Measurements from ENCODE around the gene SHISAL2B.

Gene SHISAL2B

DNA sequence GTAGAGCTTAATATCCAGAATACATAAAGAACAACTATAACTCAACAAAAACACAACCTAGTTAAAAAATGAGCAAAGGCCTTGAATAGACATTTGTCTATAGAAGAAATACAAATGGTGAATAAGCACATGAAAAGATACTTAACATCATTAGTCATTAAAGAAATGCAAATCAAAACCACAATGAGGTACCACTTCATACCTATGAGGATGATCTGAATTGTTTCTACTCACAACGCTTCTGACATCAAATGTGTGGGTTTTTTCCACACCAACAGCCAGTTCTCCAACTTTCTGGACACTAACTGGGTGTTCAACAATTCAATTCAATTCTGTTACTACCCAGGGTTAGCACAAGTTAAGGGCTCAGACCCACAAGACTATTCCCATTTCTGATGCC, 56.1 kb downstream of the SHISAL2B start:
- H3K27me3 ChIP-seq (ENCODE audit: control insufficient read depth in 1 of 2, insufficient read depth in 2 of 2, low read length in 2 of 2), result no peaks in the 10 kb centered on the region
- no peaks in the 10 kb centered on the region for H3K4me1 ChIP-seq (ENCODE audit: control insufficient read depth, insufficient read depth, low read length)
- no peaks in the 10 kb centered on the region for H3K9me3 ChIP-seq (ENCODE audit: control insufficient read depth in 2 of 2, low read length in 2 of 2)
- H3K9ac ChIP-seq (ENCODE audit: low read length in 2 of 2), result no peak overlapping the region
- no peak overlapping the region for H3K4me3 ChIP-seq (ENCODE audit: low read length in 2 of 2)
- no peaks in the 10 kb centered on the region for H3K36me3 ChIP-seq (ENCODE audit: control insufficient read depth in 2 of 2, insufficient read depth in 2 of 2, low read length in 2 of 2)
- no peak overlapping the region for H3K27ac ChIP-seq (ENCODE audit: low read length)

DNA sequence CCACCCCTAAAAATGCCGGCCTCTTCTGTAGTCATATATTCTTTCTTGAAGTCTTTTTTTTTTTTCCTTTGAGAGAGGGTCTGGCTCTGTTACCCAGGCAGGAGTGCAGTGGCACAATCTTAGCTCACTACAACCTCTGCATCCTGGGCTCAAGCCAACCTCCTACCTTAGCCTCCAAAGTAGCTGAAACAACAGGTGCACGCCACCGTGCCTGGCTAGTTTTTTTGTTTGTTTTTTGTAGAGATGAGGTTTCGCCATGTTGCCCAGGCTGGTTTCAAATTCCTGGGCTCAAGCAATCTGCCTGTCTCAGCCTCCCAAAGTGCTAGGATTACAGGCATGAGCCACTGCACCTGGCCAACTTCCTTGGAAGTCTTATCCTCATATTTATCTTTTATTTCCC, 59.1 kb downstream of the SHISAL2B start:
- H3K4me1 ChIP-seq (ENCODE audit: control insufficient read depth, insufficient read depth, low read length), result no peaks in the 10 kb centered on the region
- H3K4me3 ChIP-seq (ENCODE audit: low read length in 2 of 2), result no peak overlapping the region
- H3K27me3 ChIP-seq (ENCODE audit: control insufficient read depth in 1 of 2, insufficient read depth in 2 of 2, low read length in 2 of 2), result no peaks in the 10 kb centered on the region
- no peaks in the 10 kb centered on the region for H3K9me3 ChIP-seq (ENCODE audit: control insufficient read depth in 2 of 2, low read length in 2 of 2)
- H3K9ac ChIP-seq (ENCODE audit: low read length in 2 of 2), result no peak overlapping the region
- no peaks in the 10 kb centered on the region for H3K36me3 ChIP-seq (ENCODE audit: control insufficient read depth in 2 of 2, insufficient read depth in 2 of 2, low read length in 2 of 2)
- no peak overlapping the region for H3K27ac ChIP-seq (ENCODE audit: low read length)

DNA sequence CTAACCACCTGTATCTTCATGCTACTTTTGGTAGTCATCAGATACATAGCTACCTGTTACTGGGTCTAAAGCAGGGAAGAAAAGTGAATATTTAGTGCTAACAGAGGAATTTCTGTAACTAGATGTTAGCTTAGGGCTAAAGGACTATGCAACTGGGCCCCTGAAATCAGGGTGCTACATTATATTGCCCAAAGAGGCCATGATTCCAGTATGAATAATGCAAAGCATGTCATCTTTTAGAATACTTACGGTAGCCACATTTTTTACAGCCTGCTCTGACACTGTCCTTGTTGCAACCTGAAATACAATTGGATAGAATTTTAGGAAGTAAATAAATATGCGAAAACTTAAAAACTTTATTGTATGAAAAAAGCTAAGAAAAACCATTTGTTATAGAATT, 63.8 kb downstream of the SHISAL2B start:
- no peak overlapping the region for H3K4me3 ChIP-seq (ENCODE audit: low read length in 2 of 2)
- no peaks in the 10 kb centered on the region for H3K27me3 ChIP-seq (ENCODE audit: control insufficient read depth in 1 of 2, insufficient read depth in 2 of 2, low read length in 2 of 2)
- H3K27ac ChIP-seq (ENCODE audit: low read length), result no peak overlapping the region
- H3K9me3 ChIP-seq (ENCODE audit: control insufficient read depth in 2 of 2, low read length in 2 of 2), result no peaks in the 10 kb centered on the region
- no peaks in the 10 kb centered on the region for H3K4me1 ChIP-seq (ENCODE audit: control insufficient read depth, insufficient read depth, low read length)
- no peaks in the 10 kb centered on the region for H3K36me3 ChIP-seq (ENCODE audit: control insufficient read depth in 2 of 2, insufficient read depth in 2 of 2, low read length in 2 of 2)
- H3K9ac ChIP-seq (ENCODE audit: low read length in 2 of 2), result no peak overlapping the region

DNA sequence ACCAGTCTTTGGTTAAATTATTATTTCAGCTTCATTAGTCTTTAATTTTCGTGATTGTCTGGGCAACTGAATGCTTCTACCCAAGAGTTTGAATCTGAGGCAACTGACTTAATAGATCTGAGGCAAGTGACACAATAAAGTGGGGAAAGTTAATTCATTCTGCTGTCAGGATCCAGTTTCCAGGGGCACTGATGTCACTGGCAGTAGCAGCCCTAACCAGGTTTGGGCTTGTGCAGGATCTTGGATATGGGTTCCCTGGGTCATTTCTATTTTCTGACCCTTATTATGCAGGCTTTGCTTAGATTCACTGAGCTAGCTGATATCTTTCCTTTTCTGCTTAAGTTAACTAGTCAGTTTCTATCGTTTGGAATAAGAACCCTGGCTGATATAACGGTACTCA, 68.6 kb downstream of the SHISAL2B start:
- Histone ChIP-seq H3K9ac (ENCODE audit: low read length in 2 of 2) (no peak overlapping the region), H3K9me3 (ENCODE audit: control insufficient read depth in 2 of 2, low read length in 2 of 2) (no peaks in the 10 kb centered on the region), H3K36me3 (ENCODE audit: control insufficient read depth in 2 of 2, insufficient read depth in 2 of 2, low read length in 2 of 2) (peaks cover 0 to 5% of the 10 kb centered on the region in 2 donors), H3K27ac (ENCODE audit: low read length) (no peak overlapping the region), H3K4me3 (ENCODE audit: low read length in 2 of 2) (no peak overlapping the region), H3K4me1 (ENCODE audit: control insufficient read depth, insufficient read depth, low read length) (no peaks in the 10 kb centered on the region), H3K27me3 (ENCODE audit: control insufficient read depth in 1 of 2, insufficient read depth in 2 of 2, low read length in 2 of 2) (no peaks in the 10 kb centered on the region)

DNA sequence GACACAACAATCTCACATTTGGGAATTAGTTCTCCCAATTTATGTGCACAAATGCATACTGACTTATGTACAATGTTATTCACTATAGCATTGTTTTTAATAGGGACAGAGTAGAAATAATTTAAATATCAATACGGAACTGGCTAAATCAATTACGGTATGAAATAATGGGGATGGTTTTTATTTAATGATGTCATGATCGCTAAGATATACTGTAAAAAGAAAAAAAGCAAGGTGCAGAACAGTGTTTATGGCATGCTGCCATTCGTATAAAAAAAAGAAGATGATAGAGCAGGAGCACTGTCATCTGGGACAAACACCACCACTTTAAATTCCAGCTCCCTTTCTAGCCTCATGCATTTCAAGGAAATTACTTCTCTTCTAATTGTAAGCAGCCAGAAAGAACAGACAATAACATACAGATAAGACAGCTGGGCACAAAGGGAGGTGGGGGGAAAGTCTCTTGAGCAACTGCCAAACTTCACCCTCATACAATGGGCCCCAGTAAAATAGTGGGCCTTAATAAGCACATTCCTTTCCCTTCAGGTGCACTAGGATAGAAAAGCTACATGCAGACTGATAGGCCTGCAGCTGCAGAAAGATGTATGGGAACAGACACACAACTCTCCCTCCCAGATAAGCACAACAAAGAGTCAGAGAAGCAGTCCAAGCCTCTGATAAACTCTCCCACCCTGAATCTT, 69.8 kb downstream of the SHISAL2B start:
- Histone ChIP-seq H3K9ac (ENCODE audit: low read length in 2 of 2) (no peak overlapping the region), H3K9me3 (ENCODE audit: control insufficient read depth in 2 of 2, low read length in 2 of 2) (no peaks in the 10 kb centered on the region), H3K27me3 (ENCODE audit: control insufficient read depth in 1 of 2, insufficient read depth in 2 of 2, low read length in 2 of 2) (no peaks in the 10 kb centered on the region), H3K4me3 (ENCODE audit: low read length in 2 of 2) (no peak overlapping the region), H3K4me1 (ENCODE audit: control insufficient read depth, insufficient read depth, low read length) (no peaks in the 10 kb centered on the region), H3K27ac (ENCODE audit: low read length) (no peak overlapping the region), H3K36me3 (ENCODE audit: control insufficient read depth in 2 of 2, insufficient read depth in 2 of 2, low read length in 2 of 2) (peaks cover 0 to 5% of the 10 kb centered on the region in 2 donors)

GRCh38 chr5:64763948-64764503, 73.7 kb downstream of the SHISAL2B start:
- Histone ChIP-seq H3K4me3 (ENCODE audit: low read length in 2 of 2) (no peak overlapping the region), H3K9me3 (ENCODE audit: control insufficient read depth in 2 of 2, low read length in 2 of 2) (no peaks in the 10 kb centered on the region), H3K9ac (ENCODE audit: low read length in 2 of 2) (no peak overlapping the region), H3K27me3 (ENCODE audit: control insufficient read depth in 1 of 2, insufficient read depth in 2 of 2, low read length in 2 of 2) (no peaks in the 10 kb centered on the region), H3K36me3 (ENCODE audit: control insufficient read depth in 2 of 2, insufficient read depth in 2 of 2, low read length in 2 of 2) (peaks cover 0 to 5% of the 10 kb centered on the region in 2 donors), H3K27ac (ENCODE audit: low read length) (no peak overlapping the region), H3K4me1 (ENCODE audit: control insufficient read depth, insufficient read depth, low read length) (peaks cover 9% of the 10 kb centered on the region)

DNA sequence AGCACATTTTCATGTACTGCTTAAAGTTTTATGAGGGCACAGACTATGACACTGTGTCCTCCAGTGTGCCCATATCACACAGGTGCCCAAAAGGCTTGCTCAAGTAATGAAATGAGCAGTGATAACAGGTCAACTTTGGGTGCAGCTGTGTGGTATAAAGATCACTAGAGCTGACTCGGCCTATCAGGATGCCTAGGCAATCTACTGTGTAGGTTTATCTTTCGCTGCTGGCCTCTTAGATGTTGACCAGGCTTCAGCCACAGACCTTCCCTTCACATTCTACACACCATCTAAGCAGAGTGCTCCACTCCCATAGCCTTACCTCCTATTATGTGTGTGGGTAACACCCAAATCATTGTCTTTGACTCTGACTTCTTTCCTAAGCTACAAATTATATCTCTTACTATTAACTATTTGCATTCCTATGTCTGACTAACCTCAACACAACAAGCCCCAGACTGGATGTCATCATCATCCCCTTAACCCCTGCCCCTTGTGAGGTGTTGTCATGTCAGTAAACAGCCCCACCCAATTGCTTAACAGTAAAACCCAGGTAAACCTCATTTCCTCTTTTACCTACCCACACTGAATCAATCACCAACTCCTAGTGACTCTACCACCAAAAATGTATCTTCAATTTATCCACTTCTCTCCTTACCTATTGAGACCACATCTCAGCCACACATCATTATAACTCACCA, 75.7 kb downstream of the SHISAL2B start:
- Histone ChIP-seq H3K4me1 (ENCODE audit: control insufficient read depth, insufficient read depth, low read length) (peaks cover 15% of the 10 kb centered on the region), H3K36me3 (ENCODE audit: control insufficient read depth in 2 of 2, insufficient read depth in 2 of 2, low read length in 2 of 2) (peaks cover 0 to 5% of the 10 kb centered on the region in 2 donors), H3K9ac (ENCODE audit: low read length in 2 of 2) (no peak overlapping the region)

GRCh38 chr5:64766941-64767340, 76.6 kb downstream of the SHISAL2B start:
- H3K27ac ChIP-seq (ENCODE audit: low read length), result no peak overlapping the region
- H3K4me1 ChIP-seq (ENCODE audit: control insufficient read depth, insufficient read depth, low read length), result peaks cover 15% of the 10 kb centered on the region
- peak overlapping the region; percentile 97 to 98 for H3K4me3 ChIP-seq (ENCODE audit: low read length in 2 of 2)
- peak overlapping the region; percentile 62 to 95 for H3K9ac ChIP-seq (ENCODE audit: low read length in 2 of 2)
- no peaks in the 10 kb centered on the region for H3K36me3 ChIP-seq (ENCODE audit: control insufficient read depth in 2 of 2, insufficient read depth in 2 of 2, low read length in 2 of 2)
- H3K9me3 ChIP-seq (ENCODE audit: control insufficient read depth in 2 of 2, low read length in 2 of 2), result no peaks in the 10 kb centered on the region
- no peaks in the 10 kb centered on the region for H3K27me3 ChIP-seq (ENCODE audit: control insufficient read depth in 1 of 2, insufficient read depth in 2 of 2, low read length in 2 of 2)

More for the DNA sequence above, 75.7 kb downstream of the SHISAL2B start:
- H3K9me3 ChIP-seq (ENCODE audit: control insufficient read depth in 2 of 2, low read length in 2 of 2), result no peaks in the 10 kb centered on the region
- H3K27ac ChIP-seq (ENCODE audit: low read length), result no peak overlapping the region
- H3K4me3 ChIP-seq (ENCODE audit: low read length in 2 of 2), result no peak overlapping the region
- no peaks in the 10 kb centered on the region for H3K27me3 ChIP-seq (ENCODE audit: control insufficient read depth in 1 of 2, insufficient read depth in 2 of 2, low read length in 2 of 2)
